Nephron (organoid): ENCODE data around the gene MAGED4.

Experiments
- H3K27ac Mint-ChIP-seq, 3 experiments: 2 replicates each; pipeline ENCODE4 v1.8.0; 2020; ENCODE audit warnings: mixed read lengths in 3 of 3, mild to moderate bottlenecking in 2 of 3, moderate library complexity in 1 of 3
- H3K27me3 Mint-ChIP-seq: 2 replicates; pipeline ENCODE4 v1.8.0; 2021; ENCODE audit warnings: low read depth, mild to moderate bottlenecking, moderate library complexity, mixed read lengths
- H3K36me3 Mint-ChIP-seq: 2 replicates; pipeline ENCODE4 v1.8.0; 2020; ENCODE audit warnings: low read depth, mixed read lengths
- H3K4me1 Mint-ChIP-seq: 2 replicates; pipeline ENCODE4 v1.8.0; 2020; ENCODE audit warnings: mixed read lengths
- H3K4me3 Mint-ChIP-seq, 3 experiments: 2 replicates each; pipeline ENCODE4 v1.8.0; 2020; ENCODE audit warnings: mild to moderate bottlenecking in 3 of 3, mixed read lengths in 3 of 3, moderate library complexity in 2 of 3
- H3K9me3 Mint-ChIP-seq: 2 replicates; pipeline ENCODE4 v1.8.0; 2020; ENCODE audit warnings: mixed read lengths
- TF ChIP-seq, protein P1 (sequence below), 3 experiments: fragments of 200-600 bp; sonication (generic); IDR thresholded peaks; one replicate each; pipeline ENCODE4 v1.5.0; 2021; ENCODE audit warnings: antibody characterized with exemption in 3 of 3; ENCODE audit not compliant: unreplicated experiment in 3 of 3

The MAGED4 gene

GRCh38 chrX:52213276-52213675 lies 28.6 kb downstream of the MAGED4 start:
- Mint-ChIP-seq H3K36me3 (no peaks in the 10 kb centered on the region), H3K4me1 (no peaks in the 10 kb centered on the region), H3K4me3 (no peak overlapping the region), H3K9me3 (peaks cover 8% of the 10 kb centered on the region), H3K27ac (no peak overlapping the region), H3K27me3 (no peaks in the 10 kb centered on the region)
- TF ChIP-seq, protein P1, sequence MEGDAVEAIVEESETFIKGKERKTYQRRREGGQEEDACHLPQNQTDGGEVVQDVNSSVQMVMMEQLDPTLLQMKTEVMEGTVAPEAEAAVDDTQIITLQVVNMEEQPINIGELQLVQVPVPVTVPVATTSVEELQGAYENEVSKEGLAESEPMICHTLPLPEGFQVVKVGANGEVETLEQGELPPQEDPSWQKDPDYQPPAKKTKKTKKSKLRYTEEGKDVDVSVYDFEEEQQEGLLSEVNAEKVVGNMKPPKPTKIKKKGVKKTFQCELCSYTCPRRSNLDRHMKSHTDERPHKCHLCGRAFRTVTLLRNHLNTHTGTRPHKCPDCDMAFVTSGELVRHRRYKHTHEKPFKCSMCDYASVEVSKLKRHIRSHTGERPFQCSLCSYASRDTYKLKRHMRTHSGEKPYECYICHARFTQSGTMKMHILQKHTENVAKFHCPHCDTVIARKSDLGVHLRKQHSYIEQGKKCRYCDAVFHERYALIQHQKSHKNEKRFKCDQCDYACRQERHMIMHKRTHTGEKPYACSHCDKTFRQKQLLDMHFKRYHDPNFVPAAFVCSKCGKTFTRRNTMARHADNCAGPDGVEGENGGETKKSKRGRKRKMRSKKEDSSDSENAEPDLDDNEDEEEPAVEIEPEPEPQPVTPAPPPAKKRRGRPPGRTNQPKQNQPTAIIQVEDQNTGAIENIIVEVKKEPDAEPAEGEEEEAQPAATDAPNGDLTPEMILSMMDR (IDR thresholded peaks at IDR 0.05; ENCODE audit: unreplicated experiment in 3 of 3) = no peak

DNA sequence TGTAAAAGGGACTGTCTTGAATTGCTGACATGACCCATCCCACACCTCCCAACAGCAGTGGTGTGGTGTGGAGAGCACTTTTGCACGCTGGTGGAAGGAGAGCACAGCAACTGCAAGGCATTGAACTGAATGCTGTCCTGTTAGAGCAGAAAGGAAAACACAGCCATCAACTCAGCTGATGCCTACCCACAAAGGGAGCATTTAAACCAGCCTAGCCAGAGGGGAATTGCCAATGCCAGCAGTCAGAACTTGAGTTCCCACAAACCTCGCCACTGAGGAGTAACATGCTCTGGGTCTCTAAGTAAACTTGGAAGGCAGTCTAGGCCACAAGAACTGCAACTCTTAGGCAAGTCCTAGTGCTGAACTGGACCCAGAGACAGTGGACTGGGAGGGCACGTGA lies 31.9 kb downstream of the MAGED4 start:
- Mint-ChIP-seq H3K27me3 (no peaks in the 10 kb centered on the region), H3K36me3 (no peaks in the 10 kb centered on the region), H3K4me1 (no peaks in the 10 kb centered on the region), H3K4me3 (no peak overlapping the region), H3K27ac (no peak overlapping the region), H3K9me3 (peaks cover 28% of the 10 kb centered on the region)
- TF ChIP-seq, protein P1 (IDR thresholded peaks at IDR 0.05; ENCODE audit: unreplicated experiment in 3 of 3) = no peak

GRCh38 chrX:52217494-52218160 lies 32.9 kb downstream of the MAGED4 start:
- Mint-ChIP-seq H3K4me3 (no peak overlapping the region), H3K9me3 (peaks cover 30% of the 10 kb centered on the region), H3K27ac (no peak overlapping the region), H3K27me3 (no peaks in the 10 kb centered on the region), H3K4me1 (no peaks in the 10 kb centered on the region), H3K36me3 (no peaks in the 10 kb centered on the region)
- TF ChIP-seq, protein P1 (IDR thresholded peaks at IDR 0.05; ENCODE audit: unreplicated experiment in 3 of 3) = no peak

- TF ChIP-seq, protein P1 (IDR thresholded peaks at IDR 0.05; ENCODE audit: unreplicated experiment in 3 of 3) = no peak
- H3K36me3 Mint-ChIP-seq = no peaks in the 10 kb centered on the region
- no peak overlapping the region for H3K27ac Mint-ChIP-seq
- peaks cover 26% of the 10 kb centered on the region for H3K9me3 Mint-ChIP-seq
- H3K4me3 Mint-ChIP-seq = no peak overlapping the region
- H3K27me3 Mint-ChIP-seq = no peaks in the 10 kb centered on the region
- H3K4me1 Mint-ChIP-seq = no peaks in the 10 kb centered on the region
Observed at GRCh38 chrX:52220936-52221335, 36.2 kb downstream of the MAGED4 start.
